ENCODE data around the gene SRSF7. TPM values are rescaled to one million over a fixed set of nuclear protein-coding genes. Genes with fewer than 3 reads are reported as not detected.
"Not testable (repeated sequence)": the region's sequence is repeated elsewhere in the genome, so short reads cannot be mapped to it uniquely, and the experiment has no call there.

SRSF7 gene
- total and polyA plus RNA-seq, 12 donors, result 39.8 to 248 (median 106) TPM

DNA sequence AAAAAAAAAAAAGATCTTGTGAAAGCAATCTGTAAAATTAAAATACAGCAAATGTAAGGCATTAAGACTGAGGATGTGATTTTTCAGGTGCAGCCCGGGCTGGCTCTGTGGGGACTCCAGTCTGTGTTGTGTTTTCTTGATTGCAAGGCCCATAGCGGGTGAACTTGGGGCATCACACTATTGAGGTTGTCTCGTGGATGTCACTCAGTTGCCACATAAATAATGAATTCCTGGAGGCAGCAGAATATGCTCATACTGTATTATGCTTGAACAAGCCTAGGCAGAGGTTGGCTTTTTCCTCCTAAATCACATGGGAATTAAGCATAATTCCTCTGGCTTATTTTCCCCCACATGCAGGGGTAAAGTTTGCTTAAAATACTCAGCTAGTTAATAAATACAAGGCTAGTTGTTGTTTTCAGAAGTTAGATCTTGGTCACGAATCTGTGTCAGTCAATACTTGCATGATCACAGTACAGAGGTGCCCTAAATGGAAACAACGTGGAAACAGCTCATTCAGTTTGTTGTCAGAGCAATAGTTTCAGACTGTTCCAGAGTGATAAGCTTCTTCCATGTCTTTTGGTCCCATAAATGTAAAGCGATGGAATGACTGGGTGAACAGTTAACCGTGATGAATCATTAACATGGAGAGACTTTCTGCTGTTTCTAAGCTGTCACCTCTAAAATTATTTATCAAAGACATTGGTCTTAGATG is 43.2 kb upstream of the SRSF7 start:
- WGBS, 4 donors, result 80 to 92% (median 91%) methylated on average over 7 of the region's 7 CpGs
- H3K36me3 ChIP-seq (replicated peaks in 1 of 2), result peaks cover 0 to 4% of the 10 kb centered on the region in 2 donors
- TF ChIP-seq POLR2A (IDR thresholded peaks at IDR 0.05), result no peak
- TF ChIP-seq, protein P1, sequence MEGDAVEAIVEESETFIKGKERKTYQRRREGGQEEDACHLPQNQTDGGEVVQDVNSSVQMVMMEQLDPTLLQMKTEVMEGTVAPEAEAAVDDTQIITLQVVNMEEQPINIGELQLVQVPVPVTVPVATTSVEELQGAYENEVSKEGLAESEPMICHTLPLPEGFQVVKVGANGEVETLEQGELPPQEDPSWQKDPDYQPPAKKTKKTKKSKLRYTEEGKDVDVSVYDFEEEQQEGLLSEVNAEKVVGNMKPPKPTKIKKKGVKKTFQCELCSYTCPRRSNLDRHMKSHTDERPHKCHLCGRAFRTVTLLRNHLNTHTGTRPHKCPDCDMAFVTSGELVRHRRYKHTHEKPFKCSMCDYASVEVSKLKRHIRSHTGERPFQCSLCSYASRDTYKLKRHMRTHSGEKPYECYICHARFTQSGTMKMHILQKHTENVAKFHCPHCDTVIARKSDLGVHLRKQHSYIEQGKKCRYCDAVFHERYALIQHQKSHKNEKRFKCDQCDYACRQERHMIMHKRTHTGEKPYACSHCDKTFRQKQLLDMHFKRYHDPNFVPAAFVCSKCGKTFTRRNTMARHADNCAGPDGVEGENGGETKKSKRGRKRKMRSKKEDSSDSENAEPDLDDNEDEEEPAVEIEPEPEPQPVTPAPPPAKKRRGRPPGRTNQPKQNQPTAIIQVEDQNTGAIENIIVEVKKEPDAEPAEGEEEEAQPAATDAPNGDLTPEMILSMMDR (IDR thresholded peaks at IDR 0.05), result no peak
- H3K9me3 ChIP-seq (replicated peaks in 1 of 3), result no peaks in the 10 kb centered on the region
- H3K27me3 ChIP-seq, result no peaks in the 10 kb centered on the region
- intact Hi-C loops (cut with DNase I), result no loop called here
- no peak overlapping the region for H3K4me3 ChIP-seq
- H3K4me1 ChIP-seq (replicated peaks in 1 of 2), result no peaks in the 10 kb centered on the region
- no peak for DNase-seq
- no peak overlapping the region for H3K27ac ChIP-seq

- TF ChIP-seq, protein P1 (IDR thresholded peaks at IDR 0.05), result no peak
- no peak for TF ChIP-seq POLR2A (IDR thresholded peaks at IDR 0.05)
- Histone ChIP-seq H3K4me3 (no peak overlapping the region), H3K27me3 (no peaks in the 10 kb centered on the region), H3K4me1 (replicated peaks in 1 of 2) (no peaks in the 10 kb centered on the region), H3K36me3 (replicated peaks in 1 of 2) (peaks cover 0 to 4% of the 10 kb centered on the region in 2 donors), H3K27ac (no peak overlapping the region), H3K9me3 (replicated peaks in 1 of 3) (no peaks in the 10 kb centered on the region)
- DNase-seq, result no peak
- WGBS, 4 donors, result 88 to 93% (median 89%) methylated on average over 5 of the region's 5 CpGs
- intact Hi-C loops (cut with DNase I), result no loop called here
Measured at GRCh38 chr2:38793511-38793910, 42.4 kb upstream of the SRSF7 start.

DNA sequence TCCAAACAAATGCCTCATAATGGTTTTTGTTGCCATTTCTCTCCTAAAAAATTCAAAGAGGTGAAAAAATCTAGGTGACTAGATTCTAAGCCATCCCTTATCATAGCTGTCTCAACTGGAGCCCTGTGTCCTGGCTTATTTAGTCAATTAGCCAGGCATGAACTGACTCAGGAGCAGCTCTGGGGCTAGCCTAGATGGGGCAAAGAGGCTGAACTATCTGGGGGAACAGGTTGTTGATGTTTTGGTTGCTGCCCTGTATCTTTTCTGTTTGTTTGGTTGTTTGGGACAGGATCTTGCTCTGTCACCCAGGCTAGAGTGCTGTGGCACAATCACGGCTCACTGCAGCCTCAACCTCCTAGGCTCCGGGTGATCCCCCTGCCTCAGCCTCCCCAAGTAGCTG is 41.6 kb upstream of the SRSF7 start:
- WGBS, 4 donors, result 33 to 50% (median 47%) methylated on average over 2 of the region's 2 CpGs

DNA sequence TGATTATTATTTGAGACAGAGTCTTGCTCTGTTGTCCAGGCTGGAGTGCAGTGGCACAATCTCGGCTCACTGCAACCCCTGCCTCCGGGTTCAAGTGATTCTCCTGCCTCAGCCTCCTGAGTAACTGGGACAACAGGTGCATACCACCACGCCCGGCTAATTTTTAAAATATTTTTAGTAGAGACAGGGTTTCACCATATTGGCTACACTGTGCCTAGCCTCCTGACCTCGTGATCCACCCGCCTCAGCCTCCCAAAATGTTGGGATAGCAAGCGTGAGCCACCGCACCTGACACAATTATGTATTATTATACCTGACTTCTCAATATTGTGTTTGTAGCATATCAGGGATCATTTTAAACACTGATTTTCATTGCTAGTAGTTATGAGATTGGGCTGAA is 41.2 kb upstream of the SRSF7 start:
- H3K4me3 ChIP-seq; H3K27ac ChIP-seq; intact Hi-C loops (cut with DNase I); DNase-seq; H3K9me3 ChIP-seq (replicated peaks in 1 of 3); H3K4me1 ChIP-seq (replicated peaks in 1 of 2); H3K27me3 ChIP-seq; H3K36me3 ChIP-seq (replicated peaks in 1 of 2): not testable (repeated sequence)
- WGBS, 4 donors, result 89 to 94% (median 90%) methylated on average over 8 of the region's 8 CpGs

More for the DNA sequence above, 41.6 kb upstream of the SRSF7 start:
- intact Hi-C loops (cut with DNase I), result no loop called here
- Histone ChIP-seq H3K27ac (no peak overlapping the region), H3K4me3 (no peak overlapping the region), H3K27me3 (no peaks in the 10 kb centered on the region), H3K36me3 (replicated peaks in 1 of 2) (peaks cover 0 to 4% of the 10 kb centered on the region in 2 donors), H3K4me1 (replicated peaks in 1 of 2) (no peaks in the 10 kb centered on the region), H3K9me3 (replicated peaks in 1 of 3) (no peaks in the 10 kb centered on the region)
- TF ChIP-seq, protein P1 (IDR thresholded peaks at IDR 0.05), result no peak
- TF ChIP-seq POLR2A (IDR thresholded peaks at IDR 0.05), result no peak
- no peak for DNase-seq

DNA sequence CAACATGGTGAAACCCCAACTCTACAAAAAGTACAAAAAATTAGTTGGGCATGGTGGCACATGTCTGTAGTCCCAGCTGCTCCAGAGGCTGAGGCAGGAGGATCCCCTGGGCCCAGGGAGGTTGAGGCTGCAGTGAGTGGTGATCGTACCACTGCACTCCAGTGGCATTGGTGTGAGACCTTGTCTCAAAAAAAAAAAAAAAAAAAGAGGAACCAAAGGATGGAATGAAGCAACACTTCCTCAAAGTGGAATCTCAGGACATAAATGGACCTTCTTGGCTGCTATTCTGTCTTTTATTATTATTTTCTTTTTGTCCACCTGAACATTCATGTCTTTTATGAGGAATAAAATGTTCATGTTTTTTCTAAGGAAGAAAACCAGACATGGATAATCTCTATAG is 40.6 kb upstream of the SRSF7 start:
- no peaks in the 10 kb centered on the region for H3K36me3 ChIP-seq (replicated peaks in 1 of 2)
- no peaks in the 10 kb centered on the region for H3K27me3 ChIP-seq
- DNase-seq, result no peak
- H3K4me3 ChIP-seq, result no peak overlapping the region
- no peaks in the 10 kb centered on the region for H3K4me1 ChIP-seq (replicated peaks in 1 of 2)
- intact Hi-C loops (cut with DNase I), result no loop called here
- no peak overlapping the region for H3K27ac ChIP-seq
- no peaks in the 10 kb centered on the region for H3K9me3 ChIP-seq (replicated peaks in 1 of 3)
- TF ChIP-seq, protein P1 (IDR thresholded peaks at IDR 0.05), result no peak
- TF ChIP-seq POLR2A (IDR thresholded peaks at IDR 0.05), result no peak
- WGBS, 4 donors, result 72 to 86% (median 79%) methylated on average over 1 of the region's 1 CpG
